OCI-LY1 (cell line): Measurements from ENCODE around the gene DDC.

Experiments used
- H2AFZ ChIP-seq: fragments of 200-600 bp; sonication (generic), shearing (Covaris generic); 2 replicates; pipeline ENCODE4 v1.6.0; 2014; ENCODE audit warnings: antibody characterized with exemption, mild to moderate bottlenecking, low read length
- H3F3A ChIP-seq: fragments of 200-600 bp; sonication (generic), shearing (Covaris generic); 2 replicates; pipeline ENCODE4 v1.6.0; 2014; ENCODE audit warnings: mild to moderate bottlenecking, antibody characterized with exemption, low read length, moderate library complexity; ENCODE audit not compliant: insufficient read depth
- H3K27ac ChIP-seq: fragments of 200-600 bp; sonication (generic); 2 replicates; pipeline ENCODE4 v1.5.1; 2014; ENCODE audit warnings: low read length, mixed run types, mild to moderate bottlenecking, low read depth; ENCODE audit not compliant: poor library complexity, severe bottlenecking
- H3K27me3 ChIP-seq: fragments of 200-600 bp; sonication (generic); 2 replicates; pipeline ENCODE4 v1.6.0; 2014; ENCODE audit warnings: antibody characterized with exemption, mild to moderate bottlenecking, low read length, moderate library complexity; ENCODE audit not compliant: insufficient read depth
- H3K36me3 ChIP-seq: fragments of 200-600 bp; sonication (generic); 2 replicates; pipeline ENCODE4 v1.6.1; 2014; ENCODE audit warnings: mild to moderate bottlenecking, antibody characterized with exemption, low read length, moderate library complexity, mixed read lengths; ENCODE audit not compliant: insufficient read depth
- H3K4me1 ChIP-seq: fragments of 200-600 bp; sonication (generic); 2 replicates; pipeline ENCODE4 v1.5.1; 2014; ENCODE audit warnings: mild to moderate bottlenecking, low read length, moderate library complexity; ENCODE audit not compliant: insufficient read depth, severe bottlenecking
- H3K4me2 ChIP-seq: fragments of 200-600 bp; sonication (generic), shearing (Covaris generic); 2 replicates; pipeline ENCODE4 v1.6.1; 2014; ENCODE audit warnings: low read length
- H3K4me3 ChIP-seq: fragments of 200-600 bp; sonication (generic); 2 replicates; pipeline ENCODE4 v1.5.1; 2014; ENCODE audit warnings: low read length, low read depth, mild to moderate bottlenecking, mixed read lengths; ENCODE audit not compliant: poor library complexity, severe bottlenecking
- H3K79me2 ChIP-seq: fragments of 200-600 bp; shearing (Covaris generic); 2 replicates; pipeline ENCODE4 v1.6.1; 2016; ENCODE audit warnings: mixed run types, low read length, mixed read lengths; ENCODE audit not compliant: insufficient read depth
- H3K9ac ChIP-seq: fragments of 200-600 bp; sonication (generic), shearing (Covaris generic); 2 replicates; pipeline ENCODE4 v1.6.1; 2014; ENCODE audit warnings: mild to moderate bottlenecking, low read length, mixed read lengths
- H3K9me2 ChIP-seq: fragments of 200-600 bp; sonication (generic), shearing (Covaris generic); 2 replicates; pipeline ENCODE4 v1.6.1; 2014; ENCODE audit warnings: low read depth, mild to moderate bottlenecking, low read length, mixed read lengths
- H3K9me3 ChIP-seq: fragments of 200-600 bp; shearing (Covaris generic); 2 replicates; pipeline ENCODE4 v1.6.1; 2014; ENCODE audit warnings: low read length, mixed read lengths
- H4K20me1 ChIP-seq: fragments of 200-600 bp; sonication (generic), shearing (Covaris generic); 2 replicates; pipeline ENCODE4 v1.6.0; 2016; ENCODE audit warnings: mild to moderate bottlenecking, low read length; ENCODE audit not compliant: insufficient read depth
- CTCF ChIP-seq: fragments of 200-600 bp; sonication (generic), shearing (Covaris generic); IDR thresholded peaks from 2 replicates; pipeline ENCODE4 v1.5.1; 2017; ENCODE audit warnings: mild to moderate bottlenecking, antibody characterized with exemption, low read length, moderate library complexity, mixed read lengths
- EZH2 ChIP-seq: fragments of 200-600 bp; sonication (generic), shearing (Covaris generic); IDR thresholded peaks from 2 replicates; pipeline ENCODE4 v1.8.0; 2017; ENCODE audit warnings: borderline replicate concordance, mixed run types, mild to moderate bottlenecking, antibody characterized with exemption, low read length, moderate library complexity, mixed read lengths

DDC gene

GRCh38 chr7:50564171-50564570 lies 1.0 kb downstream of the DDC start:
- Histone ChIP-seq H3K9me2 (no peaks in the 10 kb centered on the region), H3K4me2 (no peak overlapping the region), H4K20me1 (no peaks in the 10 kb centered on the region), H3K79me2 (no peaks in the 10 kb centered on the region), H3K9ac (no peak overlapping the region), H3K4me3 (no peak overlapping the region), H3K36me3 (no peaks in the 10 kb centered on the region), H2AFZ (no peak overlapping the region), H3K27ac (no peak overlapping the region), H3K27me3 (0 out of 2 replicates have a peak, but pooled peaks cover 11% of the 10 kb centered on the region), H3K4me1 (no peaks in the 10 kb centered on the region), H3K9me3 (no peaks in the 10 kb centered on the region), H3F3A (no peaks in the 10 kb centered on the region)
- TF ChIP-seq CTCF (no peak), EZH2 (no peak)

GRCh38 chr7:50562136-50562535 lies 3.1 kb downstream of the DDC start:
- H3K36me3 ChIP-seq, result no peaks in the 10 kb centered on the region
- no peak overlapping the region for H2AFZ ChIP-seq
- 0 out of 2 replicates have a peak, but pooled peaks cover 3% of the 10 kb centered on the region for H3K27me3 ChIP-seq
- no peak overlapping the region for H3K27ac ChIP-seq
- H3F3A ChIP-seq, result no peaks in the 10 kb centered on the region
- no peaks in the 10 kb centered on the region for H3K9me3 ChIP-seq
- H3K79me2 ChIP-seq, result no peaks in the 10 kb centered on the region
- no peak overlapping the region for H3K4me2 ChIP-seq
- no peaks in the 10 kb centered on the region for H3K9me2 ChIP-seq
- TF ChIP-seq CTCF, result no peak
- no peak for TF ChIP-seq EZH2
- H3K4me1 ChIP-seq, result no peaks in the 10 kb centered on the region
- H4K20me1 ChIP-seq, result no peaks in the 10 kb centered on the region
- no peak overlapping the region for H3K9ac ChIP-seq
- no peak overlapping the region for H3K4me3 ChIP-seq

GRCh38 chr7:50560865-50561351 lies 4.3 kb downstream of the DDC start:
- Histone ChIP-seq H3K79me2 (no peaks in the 10 kb centered on the region), H2AFZ (no peak overlapping the region), H3F3A (no peaks in the 10 kb centered on the region), H3K4me3 (no peak overlapping the region), H3K9me2 (no peaks in the 10 kb centered on the region), H3K36me3 (no peaks in the 10 kb centered on the region), H4K20me1 (no peaks in the 10 kb centered on the region), H3K27ac (no peak overlapping the region), H3K27me3 (0 out of 2 replicates have a peak, but pooled peaks cover 3% of the 10 kb centered on the region), H3K4me2 (no peak overlapping the region), H3K4me1 (no peaks in the 10 kb centered on the region), H3K9me3 (no peaks in the 10 kb centered on the region), H3K9ac (no peak overlapping the region)
- TF ChIP-seq EZH2, result no peak
- TF ChIP-seq CTCF, result no peak
